ENCODE data around the gene RTN4IP1.

The RTN4IP1 gene

GRCh38 chr6:106525882-106526275 lies 103.4 kb downstream of the RTN4IP1 start:
- H3K4me1 Mint-ChIP-seq (ENCODE audit: low read depth): peaks cover 55% of the 10 kb centered on the region
- no peak overlapping the region for H3K27ac Mint-ChIP-seq
- peaks cover 77% of the 10 kb centered on the region for H3K36me3 Mint-ChIP-seq (ENCODE audit: low read depth)
- H3K9me3 Mint-ChIP-seq: no peaks in the 10 kb centered on the region
- intact Hi-C loops (cut with micrococcal nuclease): no loop called here
- H3K27me3 Mint-ChIP-seq: no peaks in the 10 kb centered on the region
- H3K4me3 Mint-ChIP-seq: no peak overlapping the region

GRCh38 chr6:106525107-106525881 lies 104.0 kb downstream of the RTN4IP1 start:
- Mint-ChIP-seq H3K27ac (peak overlapping the region; percentile 53), H3K27me3 (no peaks in the 10 kb centered on the region), H3K9me3 (no peaks in the 10 kb centered on the region), H3K4me3 (peak overlapping the region; percentile 26), H3K36me3 (ENCODE audit: low read depth) (peaks cover 77% of the 10 kb centered on the region), H3K4me1 (ENCODE audit: low read depth) (peaks cover 60% of the 10 kb centered on the region)
- intact Hi-C loops (cut with micrococcal nuclease): no loop called here

- peaks cover 58% of the 10 kb centered on the region for H3K36me3 Mint-ChIP-seq (ENCODE audit: low read depth)
- H3K9me3 Mint-ChIP-seq: no peaks in the 10 kb centered on the region
- no peaks in the 10 kb centered on the region for H3K27me3 Mint-ChIP-seq
- intact Hi-C loops (cut with micrococcal nuclease): no loop called here
- H3K4me3 Mint-ChIP-seq: peak overlapping the region; percentile 81
- H3K27ac Mint-ChIP-seq: peak overlapping the region; percentile 97
- peaks cover 71% of the 10 kb centered on the region for H3K4me1 Mint-ChIP-seq (ENCODE audit: low read depth)
Measured at GRCh38 chr6:106522562-106523250, 106.6 kb downstream of the RTN4IP1 start.

All from dendritic cell treated with granulocyte-macrophage colony-stimulating factor and Interleukin-4, amounts not matched to agents 40 ng/mL and 50 ng/mL, for 4 days (primary cell).